Measurements from ENCODE around the gene FIZ1.

- TF ChIP-seq CTCF (IDR thresholded peaks at IDR 0.05) (no peak), POLR2AphosphoS5 (IDR thresholded peaks at IDR 0.05) (no peak)
Observed at GRCh38 chr19:55593096-55593772, 6.1 kb downstream of the FIZ1 start.

Data from esophagus muscularis mucosa (tissue), 3 donors.